H1 (cell line): ENCODE data around the gene RFFL. TPM values are rescaled to one million over a fixed set of nuclear protein-coding genes. Genes with fewer than 3 reads are reported as not detected.

Source experiments
- CTCF ChIA-PET: fragments of 300-600 bp; sonication (Branson Sonifier 250); formaldehyde crosslinking; loops from one replicate; lab custom pipeline; 2021; ENCODE audit not compliant: partially characterized antibody; lab: Charles Lee
- POLR2A ChIA-PET: fragments of 300-600 bp; sonication (Branson Sonifier 250); formaldehyde crosslinking; loops from one replicate; lab custom pipeline; 2021; ENCODE audit warnings: inconsistent platforms; ENCODE audit not compliant: partially characterized antibody; lab: Charles Lee
- DNase-seq, 2 experiments: peaks; one replicate each; pipeline versions ENCODE4 v3.0.0 to v3.0.0-alpha.2; 2010 to 2022; ENCODE audit warnings: low spot score in 2 of 2, low read depth in 1 of 2, mixed read lengths in 1 of 2
- FAIRE-seq: peaks from 2 replicates; lab custom pipeline; 2011; peaks lifted over from hg19 to GRCh38; lab: Jason Lieb, UNC
- H2AFZ ChIP-seq: 2 replicates; pipeline ENCODE4 v1.8.1; 2012; ENCODE audit warnings: low read length, inconsistent platforms
- H2AK5ac ChIP-seq: 2 replicates; pipeline ENCODE4 v1.6.1; 2013; ENCODE audit warnings: low read depth, low read length
- H2BK120ac ChIP-seq: replicated peaks from 2 replicates; pipeline ENCODE3; 2013; ENCODE audit warnings: low read depth, low read length, inconsistent platforms
- H2BK12ac ChIP-seq: 2 replicates; pipeline ENCODE4 v1.6.1; 2013; ENCODE audit warnings: low read depth, low read length
- H2BK15ac ChIP-seq: 2 replicates; pipeline ENCODE4 v1.6.1; 2013; ENCODE audit warnings: low read length
- H2BK20ac ChIP-seq: 2 replicates; pipeline ENCODE4 v1.6.1; 2013; ENCODE audit warnings: low read length
- H2BK5ac ChIP-seq: 2 replicates; pipeline ENCODE4 v1.6.1; 2013; ENCODE audit warnings: low read depth, low read length
- H3K14ac ChIP-seq: 2 replicates; pipeline ENCODE4 v1.6.1; 2013; ENCODE audit warnings: inconsistent platforms; ENCODE audit not compliant: insufficient read length
- H3K18ac ChIP-seq: 2 replicates; pipeline ENCODE4 v1.6.1; 2013; ENCODE audit warnings: low read length; ENCODE audit errors: extremely low read depth
- H3K23ac ChIP-seq: 2 replicates; pipeline ENCODE4 v1.6.1; 2013; ENCODE audit warnings: inconsistent platforms; ENCODE audit not compliant: insufficient read length
- H3K23me2 ChIP-seq: 2 replicates; pipeline ENCODE4 v1.6.1; 2013; ENCODE audit warnings: low read depth, low read length
- H3K27ac ChIP-seq: 2 replicates; pipeline ENCODE4 v1.6.1; 2011; ENCODE audit warnings: low read depth, low read length, inconsistent platforms
- H3K27me3 ChIP-seq, 4 experiments: replicated peaks in 1 of 4; 1 replicate in 1 of 4; 2 replicates in 3 of 4; pipeline versions ENCODE4 v1.6.1 to v1.8.1; 2011 to 2013; ENCODE audit warnings: low read length in 3 of 4, mild to moderate bottlenecking in 3 of 4, inconsistent platforms in 2 of 4, mixed read lengths in 2 of 4, moderate library complexity in 1 of 4; ENCODE audit not compliant: control insufficient read depth in 3 of 4, insufficient read depth in 3 of 4; ENCODE audit errors: extremely low read depth in 1 of 4
- H3K36me3 ChIP-seq, 4 experiments: 2 replicates each; pipeline versions ENCODE4 v1.6.1 to v1.8.1; 2011 to 2013; ENCODE audit warnings: mild to moderate bottlenecking in 4 of 4, low read length in 3 of 4, moderate library complexity in 2 of 4, control low read depth in 1 of 4, inconsistent platforms in 1 of 4; ENCODE audit not compliant: insufficient read depth in 4 of 4, control insufficient read depth in 2 of 4
- H3K4ac ChIP-seq: replicated peaks from 2 replicates; pipeline ENCODE3; 2013; ENCODE audit warnings: low read length, low read depth, mixed read lengths, inconsistent platforms; ENCODE audit not compliant: insufficient read length
- H3K4me1 ChIP-seq, 4 experiments: replicated peaks in 1 of 4; 1 replicate in 1 of 4; 2 replicates in 3 of 4; pipeline versions ENCODE4 v1.6.1 to v1.8.1; 2011 to 2013; ENCODE audit warnings: low read length in 3 of 4, inconsistent platforms in 2 of 4, mixed read lengths in 1 of 4; ENCODE audit not compliant: insufficient read depth in 4 of 4, control insufficient read depth in 3 of 4
- H3K4me2 ChIP-seq, 2 experiments: 2 replicates each; pipeline versions ENCODE4 v1.6.1 to v1.8.1; 2011 to 2013; ENCODE audit warnings: low read depth in 2 of 2, low read length in 2 of 2, control low read depth in 1 of 2, inconsistent platforms in 1 of 2, mild to moderate bottlenecking in 1 of 2; ENCODE audit not compliant: insufficient read depth in 1 of 2
- H3K4me3 ChIP-seq, 4 experiments: fragments of 200-600, 300-600 bp in 1 of 4; sonication (generic), shearing (Covaris generic), sonication (Bioruptor Twin) in 1 of 4; 2 replicates each; pipeline versions ENCODE4 v1.5.1 to v1.8.1; 2011 to 2016; ENCODE audit warnings: low read length in 4 of 4, low read depth in 3 of 4, control low read depth in 2 of 4, inconsistent platforms in 2 of 4, mild to moderate bottlenecking in 2 of 4, mixed read lengths in 1 of 4, moderate library complexity in 1 of 4; ENCODE audit not compliant: insufficient read depth in 2 of 4; ENCODE audit errors: extremely low read depth in 1 of 4
- H3K56ac ChIP-seq: replicated peaks from 2 replicates; pipeline ENCODE3; 2013; ENCODE audit warnings: low read depth, mild to moderate bottlenecking, mixed read lengths, low read length, inconsistent platforms; ENCODE audit not compliant: insufficient read length
- H3K79me1 ChIP-seq: 2 replicates; pipeline ENCODE4 v1.6.1; 2013; ENCODE audit warnings: low read depth, low read length, control low read depth
- H3K79me2 ChIP-seq, 2 experiments: 2 replicates each; pipeline versions ENCODE4 v1.6.1 to v1.8.1; 2012 to 2013; ENCODE audit warnings: low read length in 2 of 2, mild to moderate bottlenecking in 2 of 2, inconsistent platforms in 1 of 2; ENCODE audit not compliant: insufficient read depth in 2 of 2, control insufficient read depth in 1 of 2
- H3K9ac ChIP-seq, 4 experiments: replicated peaks in 1 of 4; 1 replicate in 1 of 4; 2 replicates in 3 of 4; pipeline versions ENCODE4 v1.6.1 to v1.8.1; 2011 to 2013; ENCODE audit warnings: low read depth in 3 of 4, low read length in 3 of 4, control low read depth in 2 of 4, mild to moderate bottlenecking in 2 of 4, moderate library complexity in 2 of 4, inconsistent platforms in 1 of 4; ENCODE audit errors: extremely low read depth in 1 of 4
- H3K9me3 ChIP-seq, 2 experiments: 2 replicates each; pipeline versions ENCODE4 v1.6.1 to v1.8.1; 2012 to 2013; ENCODE audit warnings: mild to moderate bottlenecking in 2 of 2, moderate library complexity in 2 of 2, control low read depth in 1 of 2, inconsistent platforms in 1 of 2, low read depth in 1 of 2, low read length in 1 of 2, mixed read lengths in 1 of 2; ENCODE audit not compliant: insufficient read depth in 2 of 2
- H4K20me1 ChIP-seq, 2 experiments: replicated peaks in 1 of 2; 2 replicates each; pipeline versions ENCODE3 to v1.8.1; 2011 to 2013; ENCODE audit warnings: inconsistent platforms in 2 of 2, low read length in 2 of 2, mild to moderate bottlenecking in 1 of 2; ENCODE audit not compliant: insufficient read depth in 2 of 2, control insufficient read depth in 1 of 2
- H4K5ac ChIP-seq: 2 replicates; pipeline ENCODE4 v1.6.1; 2013; ENCODE audit warnings: low read length, low read depth, mixed read lengths, inconsistent platforms; ENCODE audit not compliant: insufficient read length
- H4K8ac ChIP-seq: 2 replicates; pipeline ENCODE4 v1.8.0; 2013; ENCODE audit warnings: mild to moderate bottlenecking, moderate library complexity, low read length, inconsistent platforms; ENCODE audit not compliant: insufficient read depth; ENCODE audit errors: extremely low read depth
- H4K91ac ChIP-seq: replicated peaks from 2 replicates; pipeline ENCODE3; 2013; ENCODE audit warnings: low read length, mixed read lengths, inconsistent platforms; ENCODE audit not compliant: insufficient read length
- CHD2 ChIP-seq: IDR thresholded peaks from 2 replicates; pipeline ENCODE4 v1.6.1; 2012; ENCODE audit warnings: low read length, improper control_type of control experiment
- CTCF ChIP-seq, 3 experiments: IDR thresholded peaks; 1 replicate in 2 of 3; 2 replicates in 1 of 3; pipeline versions ENCODE4 v1.5.1 to v1.6.1; 2011; ENCODE audit warnings: low read length in 3 of 3, mild to moderate bottlenecking in 3 of 3, inconsistent platforms in 2 of 3, low read depth in 1 of 3, moderate library complexity in 1 of 3; ENCODE audit not compliant: insufficient read depth in 1 of 3; ENCODE audit errors: control extremely low read depth in 1 of 3
- TAF1 ChIP-seq: IDR thresholded peaks from 2 replicates; pipeline ENCODE4 v1.6.1; 2011; ENCODE audit warnings: mild to moderate bottlenecking, low read depth, low read length
- TCF12 ChIP-seq: IDR thresholded peaks from 2 replicates; pipeline ENCODE4 v1.6.1; 2011; ENCODE audit warnings: low read depth, mild to moderate bottlenecking, low read length
- WGBS, 2 experiments: shearing (Covaris generic) in 1 of 2; methylation state at CpG; one replicate each; pipeline versions ENCODE4 v1.1.6 to v1.1.7; 2013 to 2015; ENCODE audit warnings: low lambda C conversion rate in 2 of 2, mixed read lengths in 2 of 2, inconsistent platforms in 1 of 2, low coverage in 1 of 2, missing lambda C conversion rate in 1 of 2; ENCODE audit not compliant: insufficient replicate concordance in 2 of 2, insufficient coverage in 1 of 2, insufficient read length in 1 of 2; ENCODE audit errors: extremely low coverage in 1 of 2, missing lambda C conversion rate in 1 of 2; 5-methylcytosine and 5-hydroxymethylcytosine counted together
- polyA plus RNA-seq, 7 experiments: library from polyadenylated mRNA; depleted of rRNA in 3 of 7; stranded (reverse) in 5 of 7; unstranded in 2 of 7; fragments of >200 nt in 5 of 7; fragments of 200-250 nt in 2 of 7; gene quantifications; 1 replicate in 5 of 7; 2 replicates in 1 of 7; 4 replicates in 1 of 7; pipeline versions ENCODE4 v1.2.1 to v1.2.3, GENCODE V29; 2011 to 2013; ENCODE audit warnings: missing spikeins in 2 of 7, mixed read lengths in 2 of 7
- total RNA-seq: library from RNA; stranded (reverse); fragmentation: NEBNext Ultra II Directional; extraction: Animal tissue kit (Norgen Biotek cat#: 25700); gene quantifications from 2 replicates; pipeline ENCODE4 v1.2.1, GENCODE V29; 2021

RFFL gene
- total and polyA plus RNA-seq, 2 of the 8 experiments (the other 6 are each of a cell fraction or from before 2014, with no cell fraction given) = 14.0 to 24.5 TPM

GRCh38 chr17:35076874-35077273, 13.4 kb upstream of the RFFL start:
- H3K56ac ChIP-seq = no peak overlapping the region
- FAIRE-seq (no peak), DNase-seq (no peak)
- H3K14ac ChIP-seq = no peak overlapping the region
- H3K9ac ChIP-seq = no peak overlapping the region
- CTCF ChIA-PET = interaction anchor here (0.9 to 4.4 kb wide), 5 partner anchors 8 to 75 kb away, joined by 3 to 22 read pairs (median 3); no protein-coding TSS in a partner anchor
- WGBS, 2 experiments = 81% methylated on average over 1 of the region's 1 CpG; no CpG with 5 or more reads in 1 of the 2 experiments
- H2BK5ac ChIP-seq = no peak overlapping the region
- H4K20me1 ChIP-seq = no peaks in the 10 kb centered on the region
- H3K9me3 ChIP-seq = no peaks in the 10 kb centered on the region
- peaks cover 0 to 5% (median 1%) of the 10 kb centered on the region in 4 experiments; a peak in 2 of 7 replicates for H3K4me1 ChIP-seq
- no peaks in the 10 kb centered on the region for H3K36me3 ChIP-seq
- no peak overlapping the region for H2BK120ac ChIP-seq
- H3K4me3 ChIP-seq = no peak overlapping the region
- H3K23me2 ChIP-seq = no peaks in the 10 kb centered on the region
- no peak overlapping the region for H4K91ac ChIP-seq
- H3K27me3 ChIP-seq = no peaks in the 10 kb centered on the region
- H3K23ac ChIP-seq = no peak overlapping the region
- H3K27ac ChIP-seq = no peak overlapping the region
- H3K79me1 ChIP-seq = no peaks in the 10 kb centered on the region
- H3K79me2 ChIP-seq = peaks cover 0 to 7% of the 10 kb centered on the region in 2 experiments; a peak in 2 of 4 replicates
- H2AFZ ChIP-seq = no peak overlapping the region
- TF ChIP-seq CTCF (IDR thresholded peaks at IDR 0.05; ENCODE audit: control extremely low read depth in 1 of 3, insufficient read depth in 1 of 3, low read depth in 1 of 3, low read length in 3 of 3) (no peak), TAF1 (no peak), TCF12 (no peak), CHD2 (no peak)
- H3K4ac ChIP-seq = no peak overlapping the region
- no peak overlapping the region for H3K4me2 ChIP-seq
- H2BK20ac ChIP-seq = no peak overlapping the region
- no peak overlapping the region for H3K18ac ChIP-seq
- H2BK12ac ChIP-seq = no peak overlapping the region
- no peak overlapping the region for H4K8ac ChIP-seq
- H4K5ac ChIP-seq = no peak overlapping the region
- POLR2A ChIA-PET = interaction anchor here (1.2 to 1.3 kb wide), 2 partner anchors 11 to 66 kb away, joined by 4 to 6 read pairs; no protein-coding TSS in a partner anchor
- H2BK15ac ChIP-seq = no peak overlapping the region
- no peak overlapping the region for H2AK5ac ChIP-seq
